GM08714 (cell line): ENCODE data around the gene HECTD4.

Experiments
- H3K4me3 ChIP-seq: fragments of 200-500 bp; sonication (Bioruptor generic); 2 replicates; pipeline ENCODE4 v1.5.1; 2014; ENCODE audit warnings: mild to moderate bottlenecking, low read length, inconsistent platforms
- ZNF274 ChIP-seq: IDR thresholded peaks from 2 replicates; pipeline ENCODE4 v1.6.1; 2012; ENCODE audit warnings: mild to moderate bottlenecking, low read depth, low read length

Gene HECTD4

DNA sequence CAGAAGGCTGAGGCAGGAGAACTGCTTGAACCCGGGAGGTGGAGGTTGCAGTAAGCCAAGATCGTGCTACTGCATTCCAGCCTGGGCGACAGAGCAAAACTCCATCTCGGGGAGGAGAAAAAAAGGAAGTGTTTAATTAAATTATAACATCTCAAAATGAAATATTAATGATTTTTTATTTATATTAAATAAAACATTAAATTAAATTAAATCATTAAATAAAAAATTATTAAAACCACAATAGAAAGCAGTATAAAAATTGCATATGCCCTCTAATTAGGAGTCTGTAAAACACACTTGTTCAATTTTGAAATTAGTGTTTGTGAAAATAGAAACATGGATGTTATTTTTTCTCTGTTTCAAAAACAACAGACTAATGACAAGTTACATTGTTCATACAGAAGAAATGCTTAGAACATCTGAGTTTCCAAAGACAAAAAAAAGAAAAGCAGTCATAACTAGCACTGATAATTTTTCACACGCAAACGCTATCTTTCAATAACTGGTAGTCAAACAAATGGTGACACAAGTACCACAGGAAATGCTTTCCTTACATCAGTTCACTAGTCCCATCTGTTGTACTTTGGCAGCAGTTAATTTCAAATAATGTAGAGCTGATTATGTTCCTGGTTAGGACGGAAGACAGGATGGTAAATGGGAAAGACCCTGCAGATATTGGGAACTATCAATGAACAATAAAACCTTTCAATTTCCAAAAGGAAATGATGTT is 54.9 kb downstream of the HECTD4 start:
- no peak overlapping the region for H3K4me3 ChIP-seq
- TF ChIP-seq ZNF274: no peak

DNA sequence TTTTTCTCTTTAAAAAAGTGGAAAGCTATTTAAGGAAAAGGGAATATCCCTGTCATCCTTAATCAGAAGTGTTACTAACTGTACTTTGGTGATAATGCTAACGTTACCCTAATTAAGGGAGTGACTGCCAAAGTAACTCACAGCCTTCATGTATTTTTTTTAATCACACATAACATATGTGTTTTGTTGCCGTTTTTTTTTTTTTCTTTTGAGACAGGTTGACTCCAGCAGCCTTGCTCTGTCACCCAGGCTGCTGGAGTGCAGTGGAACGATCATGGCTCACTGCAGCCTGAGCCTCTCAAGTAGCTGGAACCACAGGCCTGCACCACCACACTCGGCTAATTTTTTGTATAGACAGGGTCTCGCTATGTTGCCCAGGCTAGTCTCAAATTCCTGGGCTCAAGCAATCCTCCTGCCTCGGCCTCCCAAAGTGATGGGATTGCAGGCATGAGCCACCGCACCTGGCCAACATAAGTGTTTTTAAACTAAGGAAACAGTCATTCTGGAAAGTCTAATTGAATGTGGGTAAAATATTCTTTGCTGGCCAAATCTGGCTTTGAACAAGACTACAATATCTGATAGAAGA is 56.5 kb downstream of the HECTD4 start:
- no peak overlapping the region for H3K4me3 ChIP-seq
- no peak for TF ChIP-seq ZNF274

DNA sequence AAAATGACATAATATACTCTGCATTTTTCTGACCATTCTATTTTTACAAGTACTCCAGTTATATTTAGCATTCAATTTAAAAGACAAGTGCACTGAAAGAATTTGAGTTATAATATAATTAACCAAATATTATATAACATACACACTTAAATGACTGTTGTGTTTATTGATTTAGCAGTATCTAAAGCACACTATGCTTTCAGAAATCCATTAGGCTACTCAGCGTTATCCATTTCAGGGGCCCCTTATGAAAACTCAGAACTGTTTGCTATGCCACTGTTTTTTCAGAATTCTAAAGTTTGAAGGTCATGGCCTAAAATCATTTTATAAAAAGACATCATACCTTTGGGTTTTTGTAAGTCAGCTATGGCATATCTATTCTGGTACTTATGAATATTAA is 57.1 kb downstream of the HECTD4 start:
- no peak overlapping the region for H3K4me3 ChIP-seq
- TF ChIP-seq ZNF274: no peak

DNA sequence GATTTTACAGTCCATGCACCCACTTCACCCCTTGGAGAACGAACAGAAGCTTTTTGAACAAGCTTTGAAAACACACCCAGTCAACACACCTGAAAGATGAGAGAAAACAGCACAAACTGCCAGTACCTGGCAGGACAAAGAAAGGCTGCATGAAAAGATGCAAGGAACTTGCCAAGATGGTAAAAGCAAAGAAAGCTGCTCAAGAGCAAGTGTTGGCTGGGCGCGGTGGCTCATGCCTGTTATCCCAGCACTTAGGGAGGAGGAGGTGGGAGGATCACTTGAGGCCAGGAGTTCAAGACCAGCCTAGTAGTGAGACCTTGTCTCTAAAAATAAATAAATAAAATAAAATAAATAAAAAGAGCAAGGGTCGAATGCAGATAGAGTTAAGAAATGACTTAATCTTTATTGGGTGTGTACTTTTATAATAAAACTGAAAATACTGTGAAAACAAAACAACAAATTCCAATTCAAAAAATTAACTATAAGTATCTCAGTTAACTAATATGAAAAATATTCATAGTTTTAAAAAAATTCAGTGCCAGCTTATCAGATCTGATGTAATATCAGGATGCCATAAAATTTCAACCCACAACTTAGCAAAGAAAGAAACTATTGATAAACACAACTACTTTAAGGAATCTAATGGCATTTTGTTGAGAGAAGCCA is 59.2 kb downstream of the HECTD4 start:
- no peak for TF ChIP-seq ZNF274

DNA sequence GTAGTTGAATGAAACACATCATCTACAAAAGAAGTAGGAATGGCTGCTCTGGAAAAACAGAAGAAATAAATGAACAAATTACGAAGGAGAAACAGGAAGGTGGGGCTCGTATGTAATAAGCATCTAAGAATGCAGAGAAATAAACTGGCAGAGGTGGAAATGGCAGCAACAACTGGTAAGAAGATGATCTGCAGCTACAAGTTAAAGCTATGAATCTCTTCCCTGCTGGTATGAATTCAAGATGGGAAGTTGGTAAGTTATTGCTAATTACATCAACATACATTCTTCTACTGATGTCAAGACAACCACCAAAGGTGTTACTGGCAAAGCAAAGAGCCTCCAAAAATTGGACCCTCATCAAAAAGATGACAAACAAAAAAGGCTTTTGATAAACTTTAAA is 59.8 kb downstream of the HECTD4 start:
- H3K4me3 ChIP-seq: no peak overlapping the region
- no peak for TF ChIP-seq ZNF274

More for the DNA sequence above, 59.2 kb downstream of the HECTD4 start:
- H3K4me3 ChIP-seq: no peak overlapping the region

DNA sequence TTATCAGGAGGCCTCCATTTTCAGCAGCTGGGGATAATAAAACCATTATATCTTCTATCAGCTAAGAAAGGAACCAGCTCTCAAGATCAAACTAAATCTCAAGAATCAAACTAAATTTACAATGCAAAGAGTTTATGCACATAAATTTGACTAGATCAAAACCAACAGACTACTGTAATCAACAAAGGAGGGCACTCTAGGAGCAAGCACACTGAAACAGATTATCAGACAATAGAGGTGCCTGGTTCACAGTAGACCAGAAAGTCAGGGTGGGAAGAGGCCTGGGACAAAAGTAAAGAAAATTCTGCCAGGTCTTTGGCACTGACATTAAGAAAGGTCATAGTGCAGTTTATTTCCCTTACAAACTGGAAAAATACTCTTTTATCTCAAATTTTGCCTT is 61.0 kb downstream of the HECTD4 start:
- no peak for TF ChIP-seq ZNF274
- H3K4me3 ChIP-seq: no peak overlapping the region

DNA sequence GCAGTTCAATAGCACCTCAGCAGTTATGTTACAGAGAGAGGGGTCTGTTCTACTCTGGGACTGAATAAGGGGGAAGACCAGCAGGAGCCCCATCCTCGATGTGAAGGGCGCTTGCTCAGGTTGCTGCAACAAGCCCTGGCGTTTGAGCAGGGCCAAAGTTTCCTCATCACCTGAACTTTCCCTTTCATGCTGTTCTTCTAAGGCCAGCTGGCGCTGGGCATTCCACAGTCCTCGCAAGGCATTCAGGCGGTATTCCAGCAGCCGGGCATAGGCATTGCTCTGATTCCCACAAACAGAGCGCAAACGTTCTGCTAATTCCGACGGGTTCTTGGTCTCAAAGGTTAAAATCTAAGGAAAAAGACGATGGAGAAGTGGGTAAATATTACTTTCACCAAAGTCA is 62.8 kb downstream of the HECTD4 start:
- TF ChIP-seq ZNF274: no peak
- H3K4me3 ChIP-seq: no peak overlapping the region

DNA sequence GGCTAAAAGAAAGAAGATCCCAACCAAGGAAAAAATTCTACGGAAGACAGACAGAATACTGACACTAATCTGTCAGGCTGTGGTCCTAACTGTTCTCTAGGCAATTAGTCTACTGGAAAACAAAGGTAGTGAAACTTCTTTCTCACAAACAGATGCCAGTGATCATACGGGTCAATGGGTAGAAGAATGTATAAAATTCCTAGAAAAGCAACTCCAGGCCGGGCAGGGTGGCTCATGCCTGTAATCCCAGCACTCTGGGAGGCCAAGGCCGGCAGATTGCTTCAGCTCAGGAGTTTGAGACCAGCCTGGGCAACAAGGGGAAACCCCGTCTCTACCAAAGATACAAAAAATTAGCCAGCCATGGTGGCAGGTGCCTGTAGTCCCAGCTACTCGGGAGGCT is 64.8 kb downstream of the HECTD4 start:
- no peak overlapping the region for H3K4me3 ChIP-seq
- no peak for TF ChIP-seq ZNF274

DNA sequence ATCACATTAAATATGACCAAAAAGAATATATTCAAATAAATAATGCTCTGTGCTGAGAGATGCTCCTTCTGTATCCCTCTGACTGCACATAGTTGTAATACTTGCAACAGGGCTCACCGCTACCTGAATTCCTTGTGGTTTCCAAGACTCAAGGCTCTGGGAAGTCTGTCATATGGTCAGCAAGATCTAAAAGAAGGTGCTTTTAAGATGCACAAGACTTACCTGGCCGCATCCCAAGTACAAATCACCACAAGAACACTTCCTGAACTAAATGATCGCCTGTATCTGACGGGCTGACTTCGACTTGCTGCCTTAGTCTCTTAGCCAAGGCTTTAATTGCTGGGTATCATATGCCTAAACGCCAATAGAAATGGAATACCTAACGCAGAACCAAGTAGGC is 67.2 kb downstream of the HECTD4 start:
- H3K4me3 ChIP-seq: no peak overlapping the region
- TF ChIP-seq ZNF274: no peak

DNA sequence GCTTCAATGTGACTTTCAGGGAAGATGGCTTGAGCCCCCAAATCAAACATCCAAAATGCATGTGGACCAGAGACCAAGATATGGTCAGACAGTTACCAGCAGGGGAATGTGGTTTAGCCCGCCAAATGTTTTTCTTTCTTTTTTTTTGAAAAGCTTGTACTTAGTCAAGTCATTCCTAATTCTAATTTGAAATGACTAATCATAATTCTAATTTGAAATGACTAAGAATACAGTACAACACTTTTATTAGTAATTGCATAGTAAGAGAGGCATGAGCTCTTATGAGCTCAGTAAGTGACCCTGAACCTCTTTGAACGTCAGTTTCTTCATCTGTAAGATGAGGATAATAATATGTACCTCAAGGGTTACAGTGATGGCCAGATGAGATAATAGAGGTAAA is 72.4 kb downstream of the HECTD4 start:
- H3K4me3 ChIP-seq: no peak overlapping the region
- no peak for TF ChIP-seq ZNF274

DNA sequence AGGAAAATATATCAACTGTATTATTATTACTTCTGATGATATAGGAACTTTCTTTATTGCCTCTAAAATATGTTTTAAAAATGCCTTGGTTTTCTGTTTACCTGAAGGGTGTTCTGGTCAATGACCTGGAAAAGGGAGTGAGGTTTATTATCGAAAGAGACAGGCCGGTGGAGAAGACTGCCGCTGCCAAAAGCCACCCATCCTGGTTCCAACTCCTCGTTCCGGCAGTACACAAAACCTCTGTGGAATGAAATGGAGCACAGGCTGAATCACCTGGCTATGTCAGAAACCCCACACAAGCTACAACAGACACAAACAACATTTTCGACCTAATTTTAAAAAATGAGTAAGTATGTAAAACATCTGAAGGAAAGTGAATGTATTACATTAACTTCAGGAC is 73.6 kb downstream of the HECTD4 start:
- H3K4me3 ChIP-seq: no peak overlapping the region
- no peak for TF ChIP-seq ZNF274

DNA sequence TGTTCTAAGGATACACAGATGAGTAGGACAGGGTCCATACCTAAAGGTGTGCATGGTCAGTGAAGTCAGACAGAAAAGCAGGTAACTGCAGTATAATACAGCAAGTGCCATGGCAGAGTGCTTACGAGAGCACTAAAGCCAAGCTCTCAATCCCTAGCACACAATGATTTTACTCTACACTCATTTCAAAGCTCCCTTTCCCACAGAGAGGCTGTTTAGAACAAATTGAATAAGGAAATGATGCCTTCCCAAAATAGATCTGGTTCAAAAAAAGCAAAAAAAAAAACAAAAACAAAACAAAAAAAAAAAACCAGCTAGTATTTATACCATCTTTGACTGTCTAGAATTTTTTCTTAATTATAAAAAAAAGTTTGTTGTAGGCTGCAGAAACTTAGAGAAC is 74.1 kb downstream of the HECTD4 start:
- no peak for TF ChIP-seq ZNF274

DNA sequence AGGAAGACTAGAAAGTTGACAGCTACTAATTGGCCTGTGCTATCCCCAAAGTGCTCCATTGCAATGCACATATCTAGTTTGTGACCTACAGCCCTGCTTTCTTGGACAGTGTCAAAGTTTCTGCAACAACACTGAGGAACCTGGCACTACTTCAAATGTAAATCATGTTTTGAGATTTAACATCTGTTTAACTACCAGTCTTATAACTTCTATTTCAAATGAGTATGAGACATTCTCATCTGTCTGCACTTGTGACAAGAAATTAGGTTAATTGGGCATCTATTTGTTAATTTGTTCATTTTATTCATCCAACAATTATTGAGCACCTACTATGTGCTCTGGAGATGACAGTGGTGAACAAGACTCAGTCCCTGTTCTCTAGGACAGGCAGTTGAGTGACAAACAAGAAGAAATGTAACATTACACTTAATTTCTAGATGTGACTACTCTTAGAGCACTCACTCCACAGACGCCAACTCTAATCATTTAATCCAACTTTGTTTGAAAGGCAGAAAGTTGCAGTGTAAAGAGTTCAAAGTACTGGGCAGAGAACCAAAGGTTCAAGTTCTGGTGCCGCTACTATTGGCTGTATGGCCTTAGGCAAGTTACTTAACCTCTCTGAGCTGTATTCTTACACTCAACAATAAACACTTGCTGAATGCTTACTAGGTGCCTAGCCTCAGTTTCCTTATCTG is 74.8 kb downstream of the HECTD4 start:
- no peak for TF ChIP-seq ZNF274
- H3K4me3 ChIP-seq: no peak overlapping the region

More for the DNA sequence above, 74.1 kb downstream of the HECTD4 start:
- H3K4me3 ChIP-seq: no peak overlapping the region

DNA sequence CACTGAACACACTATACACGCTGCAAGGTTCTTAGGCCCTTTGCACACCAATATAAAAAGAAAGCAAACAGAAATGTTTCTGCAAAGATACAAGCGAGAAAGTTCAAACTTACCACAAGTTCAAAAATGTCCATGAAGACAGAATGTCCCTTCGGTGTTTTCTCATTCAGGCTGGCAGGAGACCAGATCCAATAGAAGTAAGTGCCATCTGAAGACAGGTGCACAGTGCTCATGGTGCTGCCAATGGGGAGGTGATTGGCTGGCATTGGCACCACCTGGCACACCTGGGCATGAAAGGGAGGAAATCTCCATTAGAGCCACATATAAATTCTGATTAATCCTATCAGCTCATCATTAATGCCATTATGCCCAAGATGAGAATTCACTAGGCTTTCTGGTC is 76.3 kb downstream of the HECTD4 start:
- no peak for TF ChIP-seq ZNF274
- no peak overlapping the region for H3K4me3 ChIP-seq

DNA sequence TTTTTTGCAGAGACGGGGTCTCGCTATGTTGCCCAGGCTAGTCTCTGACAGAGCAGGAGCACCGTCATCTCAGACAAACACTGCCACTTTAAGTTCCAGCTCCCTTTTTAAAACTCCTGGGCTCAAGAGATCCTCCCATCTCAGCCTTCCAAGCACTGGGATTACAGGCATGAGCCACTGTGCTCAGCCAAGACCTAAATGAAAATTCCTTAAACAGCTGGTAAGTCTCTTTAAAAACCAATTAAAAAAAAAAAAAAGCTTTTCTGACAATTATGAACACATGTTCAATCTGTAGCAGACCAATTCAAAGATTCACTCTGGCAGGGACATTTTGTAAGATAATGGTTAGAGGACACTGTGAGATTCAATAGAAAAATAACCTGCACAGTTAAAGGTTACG is 77.8 kb downstream of the HECTD4 start:
- no peak overlapping the region for H3K4me3 ChIP-seq
- TF ChIP-seq ZNF274: no peak
